Neural cell (in vitro differentiated cells): Measurements from ENCODE around the gene PLPP1. TPM values are rescaled to one million over a fixed set of nuclear protein-coding genes. Genes with fewer than 3 reads are reported as not detected.

Experiments
- H2AFZ ChIP-seq: fragments of 200-600, 300-800 bp; sonication (generic), shearing (Covaris generic); 2 replicates; pipeline ENCODE4 v1.6.0; 2014; ENCODE audit warnings: low read depth, mild to moderate bottlenecking, antibody characterized with exemption, low read length, moderate library complexity
- H3F3A ChIP-seq: fragments of 200-600 bp; shearing (Covaris generic); 2 replicates; pipeline ENCODE4 v1.6.1; 2016; ENCODE audit warnings: mild to moderate bottlenecking, moderate library complexity, mixed read lengths, antibody characterized with exemption, low read length; ENCODE audit not compliant: insufficient read depth, poor library complexity, severe bottlenecking
- H3K27ac ChIP-seq: fragments of 200-600, 300-800 bp; sonication (generic), shearing (Covaris generic); 2 replicates; pipeline ENCODE4 v1.5.1; 2014; ENCODE audit warnings: mild to moderate bottlenecking, low read length, moderate library complexity
- H3K27me3 ChIP-seq: fragments of 300-800, 200-600 bp; sonication (generic), shearing (Covaris generic); 2 replicates; pipeline ENCODE4 v1.6.0; 2014; ENCODE audit warnings: mild to moderate bottlenecking, low read depth, low read length, moderate library complexity; ENCODE audit not compliant: insufficient read depth
- H3K36me3 ChIP-seq: fragments of 300-800, 200-600 bp; sonication (generic), shearing (Covaris generic); 2 replicates; pipeline ENCODE4 v1.5.1; 2014; ENCODE audit warnings: mild to moderate bottlenecking, antibody characterized with exemption, low read length, moderate library complexity; ENCODE audit not compliant: insufficient read depth
- H3K4me2 ChIP-seq: fragments of 300-800, 200-600 bp; sonication (generic), shearing (Covaris generic); 2 replicates; pipeline ENCODE4 v1.6.0; 2014; ENCODE audit warnings: mild to moderate bottlenecking, low read length
- H3K4me3 ChIP-seq: fragments of 300-800, 200-600 bp; sonication (generic), shearing (Covaris generic); 2 replicates; pipeline ENCODE4 v1.5.1; 2014; ENCODE audit warnings: mild to moderate bottlenecking, low read length, moderate library complexity
- H3K79me2 ChIP-seq: fragments of 200-600 bp; shearing (Covaris generic); replicated peaks from 2 replicates; pipeline ENCODE4 v1.6.0; 2014; ENCODE audit warnings: mild to moderate bottlenecking, low read length, moderate library complexity; ENCODE audit not compliant: insufficient read depth
- H3K9ac ChIP-seq: fragments of 300-800, 200-600 bp; sonication (generic), shearing (Covaris generic); 2 replicates; pipeline ENCODE4 v1.6.1; 2016; ENCODE audit warnings: mild to moderate bottlenecking, low read length, mixed read lengths
- H3K9me2 ChIP-seq: fragments of 200-600 bp; shearing (Covaris generic); 2 replicates; pipeline ENCODE4 v1.6.1; 2016; ENCODE audit warnings: mild to moderate bottlenecking, low read length, mixed read lengths; ENCODE audit not compliant: insufficient read depth
- H3K9me3 ChIP-seq: fragments of 200-600, 300-800 bp; sonication (generic), shearing (Covaris generic); 2 replicates; pipeline ENCODE4 v1.6.1; 2016; ENCODE audit warnings: mild to moderate bottlenecking, mixed run types, low read length, moderate library complexity, mixed read lengths
- H4K20me1 ChIP-seq: fragments of 200-600 bp; shearing (Covaris generic); 2 replicates; pipeline ENCODE4 v1.6.1; 2016; ENCODE audit warnings: mild to moderate bottlenecking, mixed run types; ENCODE audit not compliant: insufficient read depth
- EP300 ChIP-seq: fragments of 450-650 bp; conservative IDR thresholded peaks from 2 replicates; pipeline ENCODE4 v1.6.1; 2014; ENCODE audit warnings: antibody characterized with exemption, mild to moderate bottlenecking, moderate library complexity; ENCODE audit not compliant: poor library complexity, severe bottlenecking
- EZH2 ChIP-seq: fragments of 200-600, 300-800 bp; shearing (Covaris generic), sonication (generic); IDR thresholded peaks from 2 replicates; pipeline ENCODE4 v1.6.1; 2014; ENCODE audit warnings: antibody characterized with exemption, low read length, borderline replicate concordance, mild to moderate bottlenecking; ENCODE audit not compliant: insufficient read depth, poor library complexity, severe bottlenecking
- MXI1 ChIP-seq: fragments of 450-650 bp; conservative IDR thresholded peaks from 2 replicates; pipeline ENCODE4 v1.6.1; 2014; ENCODE audit warnings: antibody characterized with exemption, mild to moderate bottlenecking; ENCODE audit not compliant: poor library complexity, severe bottlenecking
- POLR2AphosphoS5 ChIP-seq: IDR thresholded peaks from 2 replicates; pipeline ENCODE4 v1.6.1; 2012
- RAD21 ChIP-seq: fragments of 450-650 bp; conservative IDR thresholded peaks from 2 replicates; pipeline ENCODE4 v1.6.1; 2014; ENCODE audit warnings: antibody characterized with exemption, mild to moderate bottlenecking, moderate library complexity
- SMC3 ChIP-seq: fragments of 450-650 bp; conservative IDR thresholded peaks from 2 replicates; pipeline ENCODE4 v1.6.1; 2014; ENCODE audit warnings: antibody characterized with exemption, mild to moderate bottlenecking, moderate library complexity; ENCODE audit not compliant: poor library complexity
- TAF1 ChIP-seq: IDR thresholded peaks from 2 replicates; pipeline ENCODE4 v1.6.1; 2012; ENCODE audit warnings: low read depth
- polyA plus RNA-seq: library from polyadenylated mRNA; depleted of rRNA; stranded (reverse); fragments of >200 nt; gene quantifications from 2 replicates; pipeline ENCODE4 v1.2.3, GENCODE V29; 2014
- TF ChIP-seq, protein P1 (sequence below): fragments of 450-650 bp; IDR thresholded peaks from 2 replicates; pipeline ENCODE4 v1.5.1; 2014; ENCODE audit warnings: antibody characterized with exemption, mild to moderate bottlenecking, moderate library complexity; ENCODE audit not compliant: poor library complexity, severe bottlenecking
- TF ChIP-seq, protein P2 (sequence below): IDR thresholded peaks from 2 replicates; pipeline ENCODE4 v1.6.1; 2012; ENCODE audit warnings: borderline replicate concordance

PLPP1 gene
- polyA plus RNA-seq, 1 donor from 2014 or later: 33.9 TPM

DNA sequence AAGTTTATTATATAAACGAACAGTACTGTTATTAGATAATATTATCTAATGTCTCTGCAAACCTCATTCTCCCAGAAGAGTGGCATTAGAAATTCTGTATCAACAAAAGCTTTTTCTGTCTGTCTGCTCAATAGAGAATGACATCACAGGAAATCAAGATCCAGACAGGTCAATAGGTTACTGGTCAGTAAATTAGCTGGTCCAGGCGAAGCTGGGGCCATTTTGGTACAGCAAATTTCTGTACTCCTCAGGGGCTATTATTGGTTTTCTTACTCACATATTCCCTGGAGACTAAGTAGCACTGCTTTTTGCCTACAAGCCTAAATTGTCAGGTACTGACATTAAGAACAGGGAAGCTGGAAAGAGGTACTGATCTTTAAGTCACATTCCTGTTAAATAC, 80.5 kb downstream of the PLPP1 start (continued):
- TF ChIP-seq, protein P1, sequence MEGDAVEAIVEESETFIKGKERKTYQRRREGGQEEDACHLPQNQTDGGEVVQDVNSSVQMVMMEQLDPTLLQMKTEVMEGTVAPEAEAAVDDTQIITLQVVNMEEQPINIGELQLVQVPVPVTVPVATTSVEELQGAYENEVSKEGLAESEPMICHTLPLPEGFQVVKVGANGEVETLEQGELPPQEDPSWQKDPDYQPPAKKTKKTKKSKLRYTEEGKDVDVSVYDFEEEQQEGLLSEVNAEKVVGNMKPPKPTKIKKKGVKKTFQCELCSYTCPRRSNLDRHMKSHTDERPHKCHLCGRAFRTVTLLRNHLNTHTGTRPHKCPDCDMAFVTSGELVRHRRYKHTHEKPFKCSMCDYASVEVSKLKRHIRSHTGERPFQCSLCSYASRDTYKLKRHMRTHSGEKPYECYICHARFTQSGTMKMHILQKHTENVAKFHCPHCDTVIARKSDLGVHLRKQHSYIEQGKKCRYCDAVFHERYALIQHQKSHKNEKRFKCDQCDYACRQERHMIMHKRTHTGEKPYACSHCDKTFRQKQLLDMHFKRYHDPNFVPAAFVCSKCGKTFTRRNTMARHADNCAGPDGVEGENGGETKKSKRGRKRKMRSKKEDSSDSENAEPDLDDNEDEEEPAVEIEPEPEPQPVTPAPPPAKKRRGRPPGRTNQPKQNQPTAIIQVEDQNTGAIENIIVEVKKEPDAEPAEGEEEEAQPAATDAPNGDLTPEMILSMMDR: no peak

DNA sequence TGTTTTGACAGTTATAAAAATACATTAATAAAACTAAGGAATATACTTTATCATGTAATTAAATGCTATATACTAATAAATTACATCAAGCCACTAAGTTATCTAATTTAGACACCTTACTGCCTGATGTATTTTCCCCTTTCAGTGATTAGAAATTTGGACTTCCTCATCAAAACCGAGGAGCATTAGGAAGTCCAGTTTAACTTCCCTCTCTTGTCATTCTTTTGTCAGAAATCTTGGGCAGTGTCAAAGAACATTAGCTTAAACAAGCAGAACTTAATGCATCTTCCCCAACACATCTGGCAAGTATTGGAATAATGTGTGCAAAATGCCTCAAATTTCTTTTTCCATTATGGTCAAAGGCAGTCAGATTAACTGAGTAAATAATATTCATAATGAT, 81.6 kb downstream of the PLPP1 start:
- Histone ChIP-seq H3K9ac (no peak overlapping the region), H3K9me2 (no peaks in the 10 kb centered on the region), H3K9me3 (no peaks in the 10 kb centered on the region), H3K27ac (no peak overlapping the region), H3K36me3 (no peaks in the 10 kb centered on the region), H3K4me3 (no peak overlapping the region), H3K4me2 (no peak overlapping the region), H4K20me1 (no peaks in the 10 kb centered on the region), H3F3A (no peaks in the 10 kb centered on the region), H3K79me2 (peaks cover 2% of the 10 kb centered on the region), H3K27me3 (no peaks in the 10 kb centered on the region), H2AFZ (no peak overlapping the region)
- TF ChIP-seq MXI1 (no peak), POLR2AphosphoS5 (no peak), RAD21 (no peak), EP300 (no peak), TAF1 (no peak), EZH2 (no peak), SMC3 (no peak)
- TF ChIP-seq, protein P1: no peak
- TF ChIP-seq, protein P2, sequence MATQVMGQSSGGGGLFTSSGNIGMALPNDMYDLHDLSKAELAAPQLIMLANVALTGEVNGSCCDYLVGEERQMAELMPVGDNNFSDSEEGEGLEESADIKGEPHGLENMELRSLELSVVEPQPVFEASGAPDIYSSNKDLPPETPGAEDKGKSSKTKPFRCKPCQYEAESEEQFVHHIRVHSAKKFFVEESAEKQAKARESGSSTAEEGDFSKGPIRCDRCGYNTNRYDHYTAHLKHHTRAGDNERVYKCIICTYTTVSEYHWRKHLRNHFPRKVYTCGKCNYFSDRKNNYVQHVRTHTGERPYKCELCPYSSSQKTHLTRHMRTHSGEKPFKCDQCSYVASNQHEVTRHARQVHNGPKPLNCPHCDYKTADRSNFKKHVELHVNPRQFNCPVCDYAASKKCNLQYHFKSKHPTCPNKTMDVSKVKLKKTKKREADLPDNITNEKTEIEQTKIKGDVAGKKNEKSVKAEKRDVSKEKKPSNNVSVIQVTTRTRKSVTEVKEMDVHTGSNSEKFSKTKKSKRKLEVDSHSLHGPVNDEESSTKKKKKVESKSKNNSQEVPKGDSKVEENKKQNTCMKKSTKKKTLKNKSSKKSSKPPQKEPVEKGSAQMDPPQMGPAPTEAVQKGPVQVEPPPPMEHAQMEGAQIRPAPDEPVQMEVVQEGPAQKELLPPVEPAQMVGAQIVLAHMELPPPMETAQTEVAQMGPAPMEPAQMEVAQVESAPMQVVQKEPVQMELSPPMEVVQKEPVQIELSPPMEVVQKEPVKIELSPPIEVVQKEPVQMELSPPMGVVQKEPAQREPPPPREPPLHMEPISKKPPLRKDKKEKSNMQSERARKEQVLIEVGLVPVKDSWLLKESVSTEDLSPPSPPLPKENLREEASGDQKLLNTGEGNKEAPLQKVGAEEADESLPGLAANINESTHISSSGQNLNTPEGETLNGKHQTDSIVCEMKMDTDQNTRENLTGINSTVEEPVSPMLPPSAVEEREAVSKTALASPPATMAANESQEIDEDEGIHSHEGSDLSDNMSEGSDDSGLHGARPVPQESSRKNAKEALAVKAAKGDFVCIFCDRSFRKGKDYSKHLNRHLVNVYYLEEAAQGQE: no peak

DNA sequence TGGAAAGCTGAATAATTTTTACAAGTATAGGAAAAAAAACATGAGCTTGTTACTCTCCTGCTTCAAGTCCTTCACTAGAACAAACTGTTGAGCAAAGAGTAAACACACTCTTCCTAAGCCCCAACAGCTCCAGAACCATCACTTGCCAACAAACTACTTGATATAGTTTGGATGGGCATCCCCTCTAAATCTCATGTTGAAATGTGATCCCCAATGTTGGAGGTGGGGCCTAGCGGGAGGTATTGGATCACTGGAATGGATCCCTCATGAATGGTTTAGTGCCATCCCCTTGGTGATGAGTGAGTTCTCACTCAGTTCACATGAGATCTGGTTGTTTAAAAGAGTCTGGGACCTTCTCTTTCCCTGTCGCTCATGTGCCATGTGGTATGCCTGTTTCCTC, 82.8 kb downstream of the PLPP1 start:
- no peaks in the 10 kb centered on the region for H3K79me2 ChIP-seq
- H3F3A ChIP-seq: no peaks in the 10 kb centered on the region
- no peak overlapping the region for H3K4me2 ChIP-seq
- no peak overlapping the region for H2AFZ ChIP-seq
- no peaks in the 10 kb centered on the region for H3K9me3 ChIP-seq
- H3K27me3 ChIP-seq: no peaks in the 10 kb centered on the region
- H3K9me2 ChIP-seq: no peaks in the 10 kb centered on the region
- no peak overlapping the region for H3K4me3 ChIP-seq
- TF ChIP-seq EP300 (no peak), POLR2AphosphoS5 (no peak), MXI1 (no peak), RAD21 (no peak), TAF1 (no peak), EZH2 (no peak), SMC3 (no peak)
- TF ChIP-seq, protein P2: no peak
- TF ChIP-seq, protein P1: no peak
- H3K27ac ChIP-seq: no peak overlapping the region
- H3K9ac ChIP-seq: no peak overlapping the region
- no peaks in the 10 kb centered on the region for H4K20me1 ChIP-seq
- no peaks in the 10 kb centered on the region for H3K36me3 ChIP-seq
